WTC11 (cell line): ENCODE measurements around the gene KATNBL1. TPM values are rescaled to one million over a fixed set of nuclear protein-coding genes. Genes with fewer than 3 reads are reported as not detected.

ENCODE experiments used
- ATAC-seq: fragments of 200-7000 bp; cut with Tn5 transposase; 2 replicates; pipeline ENCODE4 v1.10.0; 2021; ENCODE audit warnings: mild to moderate bottlenecking, moderate library complexity
- CTCF ChIA-PET: fragments of 300-600 bp; sonication (Branson Sonifier 250); formaldehyde crosslinking; loops from one replicate; lab custom pipeline; 2021; ENCODE audit warnings: antibody characterized with exemption; lab: Charles Lee
- POLR2A ChIA-PET: fragments of 350-600 bp; sonication (Branson Sonifier 250); formaldehyde crosslinking; loops from one replicate; lab custom pipeline; 2021; ENCODE audit warnings: antibody characterized with exemption; lab: Charles Lee
- DNase-seq: peaks from one replicate; pipeline ENCODE4 v3.0.0; 2021; ENCODE audit warnings: low spot score
- H3K27ac Mint-ChIP-seq: 2 replicates; pipeline ENCODE4 v1.8.0; 2021; ENCODE audit warnings: mixed read lengths
- H3K27me3 Mint-ChIP-seq: 2 replicates; pipeline ENCODE4 v1.8.0; 2021; ENCODE audit warnings: low read depth, mild to moderate bottlenecking, moderate library complexity, mixed read lengths
- H3K36me3 Mint-ChIP-seq: 2 replicates; pipeline ENCODE4 v1.8.0; 2021; ENCODE audit warnings: mixed read lengths
- H3K4me1 Mint-ChIP-seq: 2 replicates; pipeline ENCODE4 v1.8.0; 2022; ENCODE audit warnings: mixed read lengths
- H3K4me3 Mint-ChIP-seq: 2 replicates; pipeline ENCODE4 v1.8.0; 2021; ENCODE audit warnings: mild to moderate bottlenecking, moderate library complexity, mixed read lengths
- H3K9me3 Mint-ChIP-seq: 2 replicates; pipeline ENCODE4 v1.8.0; 2021; ENCODE audit warnings: mixed read lengths
- CBFB ChIP-seq: sonication (generic); formaldehyde crosslinking; IDR thresholded peaks from 2 replicates; pipeline ENCODE4 v1.8.1; 2022; ENCODE audit warnings: mild to moderate bottlenecking, low read depth, missing genetic modification reagents
- EMX1 ChIP-seq: fragments of 250-450 bp; sonication (Bioruptor Pico); IDR thresholded peaks from 2 replicates; pipeline ENCODE4 v1.8.0; 2021; ENCODE audit warnings: mild to moderate bottlenecking
- FOXK1 ChIP-seq: sonication (generic); formaldehyde crosslinking; IDR thresholded peaks from 2 replicates; pipeline ENCODE4 v1.8.0; 2022; ENCODE audit warnings: mild to moderate bottlenecking, moderate library complexity, missing genetic modification reagents
- FOXP1 ChIP-seq: sonication (generic); formaldehyde crosslinking; IDR thresholded peaks from 2 replicates; pipeline ENCODE4 v1.8.0; 2022; ENCODE audit warnings: missing genetic modification reagents, mild to moderate bottlenecking, moderate library complexity, borderline replicate concordance
- GTF2I ChIP-seq: fragments of 250-450 bp; sonication (Bioruptor Pico); conservative IDR thresholded peaks from 2 replicates; pipeline ENCODE4 v1.4.0; 2021; ENCODE audit warnings: mild to moderate bottlenecking
- NR2C2 ChIP-seq: sonication (generic); formaldehyde crosslinking; IDR thresholded peaks from 2 replicates; pipeline ENCODE4 v1.8.0; 2022; ENCODE audit warnings: mild to moderate bottlenecking, missing genetic modification reagents
- RELA ChIP-seq: sonication (generic); formaldehyde crosslinking; IDR thresholded peaks from 2 replicates; pipeline ENCODE4 v1.8.1; 2022; ENCODE audit warnings: missing genetic modification reagents, mild to moderate bottlenecking, borderline replicate concordance
- RORB ChIP-seq: fragments of 250-450 bp; sonication (Bioruptor Pico); IDR thresholded peaks from 2 replicates; pipeline ENCODE4 v1.9.0; 2021; ENCODE audit warnings: mild to moderate bottlenecking
- SMAD3 ChIP-seq: sonication (generic); formaldehyde crosslinking; IDR thresholded peaks from 2 replicates; pipeline ENCODE4 v1.8.0; 2022; ENCODE audit warnings: missing genetic modification reagents, mild to moderate bottlenecking, borderline replicate concordance
- TCF7 ChIP-seq: sonication (generic); formaldehyde crosslinking; IDR thresholded peaks from 2 replicates; pipeline ENCODE4 v1.8.0; 2022; ENCODE audit warnings: mild to moderate bottlenecking, low read depth, missing genetic modification reagents, moderate library complexity
- TEAD1 ChIP-seq: sonication (generic); formaldehyde crosslinking; IDR thresholded peaks from 2 replicates; pipeline ENCODE4 v1.8.0; 2022; ENCODE audit warnings: mild to moderate bottlenecking, missing genetic modification reagents
- ZBTB43 ChIP-seq: sonication (generic); formaldehyde crosslinking; IDR thresholded peaks from 2 replicates; pipeline ENCODE4 v1.8.1; 2023; ENCODE audit warnings: mild to moderate bottlenecking, missing genetic modification reagents
- ZMAT4 ChIP-seq: fragments of 250-450 bp; sonication (Bioruptor Pico); IDR thresholded peaks from 2 replicates; pipeline ENCODE4 v1.9.0; 2021; ENCODE audit warnings: mild to moderate bottlenecking
- ZNF263 ChIP-seq: sonication (generic); formaldehyde crosslinking; IDR thresholded peaks from 2 replicates; pipeline ENCODE4 v1.8.1; 2022; ENCODE audit warnings: low read depth, mild to moderate bottlenecking, moderate library complexity, missing genetic modification reagents
- ZNF416 ChIP-seq: fragments of 250-450 bp; sonication (Bioruptor Pico); IDR thresholded peaks from 2 replicates; pipeline ENCODE4 v1.9.0; 2021; ENCODE audit warnings: mild to moderate bottlenecking, inconsistent platforms
- ZNF423 ChIP-seq: fragments of 250-450 bp; sonication (Bioruptor Pico); IDR thresholded peaks from 2 replicates; pipeline ENCODE4 v2.1.2; 2022; ENCODE audit warnings: mild to moderate bottlenecking, moderate library complexity
- total RNA-seq: library from RNA; stranded (reverse); gene quantifications from 3 replicates; pipeline ENCODE4 v1.2.3, GENCODE V29; 2021
- TF ChIP-seq, protein P1 (sequence below): sonication (generic); formaldehyde crosslinking; IDR thresholded peaks from 2 replicates; pipeline ENCODE4 v1.8.0; 2022; ENCODE audit warnings: mild to moderate bottlenecking, missing genetic modification reagents
- TF ChIP-seq, protein P2 (sequence below): sonication (generic); formaldehyde crosslinking; IDR thresholded peaks from 2 replicates; pipeline ENCODE4 v1.8.1; 2023; ENCODE audit warnings: mild to moderate bottlenecking, missing genetic modification reagents

KATNBL1 gene
- total RNA-seq, 1 experiment from 2014 or later = 45.8 TPM

- ChIA-PET CTCF (no interaction called here), POLR2A (no interaction called here)
- ATAC-seq (no peak), DNase-seq (no peak)
- Mint-ChIP-seq H3K27me3 (no peaks in the 10 kb centered on the region), H3K27ac (no peak overlapping the region), H3K36me3 (peaks cover 3% of the 10 kb centered on the region; the same call in 1 of the 2 replicates), H3K4me1 (no peaks in the 10 kb centered on the region), H3K9me3 (no peaks in the 10 kb centered on the region), H3K4me3 (no peak overlapping the region)
- TF ChIP-seq GTF2I (CRISPR knock-in tag) (no peak), ZNF416 (CRISPR knock-in tag) (no peak), TEAD1 (CRISPR knock-in tag) (no peak), SMAD3 (CRISPR knock-in tag) (no peak), ZNF263 (no peak), TCF7 (CRISPR knock-in tag) (no peak), ZBTB43 (CRISPR knock-in tag) (no peak), NR2C2 (CRISPR knock-in tag) (no peak), FOXK1 (CRISPR knock-in tag) (no peak)
- TF ChIP-seq, protein P1, sequence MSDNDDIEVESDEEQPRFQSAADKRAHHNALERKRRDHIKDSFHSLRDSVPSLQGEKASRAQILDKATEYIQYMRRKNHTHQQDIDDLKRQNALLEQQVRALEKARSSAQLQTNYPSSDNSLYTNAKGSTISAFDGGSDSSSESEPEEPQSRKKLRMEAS (CRISPR knock-in tag) = no peak
- TF ChIP-seq, protein P2, sequence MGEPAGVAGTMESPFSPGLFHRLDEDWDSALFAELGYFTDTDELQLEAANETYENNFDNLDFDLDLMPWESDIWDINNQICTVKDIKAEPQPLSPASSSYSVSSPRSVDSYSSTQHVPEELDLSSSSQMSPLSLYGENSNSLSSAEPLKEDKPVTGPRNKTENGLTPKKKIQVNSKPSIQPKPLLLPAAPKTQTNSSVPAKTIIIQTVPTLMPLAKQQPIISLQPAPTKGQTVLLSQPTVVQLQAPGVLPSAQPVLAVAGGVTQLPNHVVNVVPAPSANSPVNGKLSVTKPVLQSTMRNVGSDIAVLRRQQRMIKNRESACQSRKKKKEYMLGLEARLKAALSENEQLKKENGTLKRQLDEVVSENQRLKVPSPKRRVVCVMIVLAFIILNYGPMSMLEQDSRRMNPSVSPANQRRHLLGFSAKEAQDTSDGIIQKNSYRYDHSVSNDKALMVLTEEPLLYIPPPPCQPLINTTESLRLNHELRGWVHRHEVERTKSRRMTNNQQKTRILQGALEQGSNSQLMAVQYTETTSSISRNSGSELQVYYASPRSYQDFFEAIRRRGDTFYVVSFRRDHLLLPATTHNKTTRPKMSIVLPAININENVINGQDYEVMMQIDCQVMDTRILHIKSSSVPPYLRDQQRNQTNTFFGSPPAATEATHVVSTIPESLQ (CRISPR knock-in tag) = no peak
These were observed 38.3 kb upstream of the KATNBL1 start for GRCh38 chr15:34248190-34248589.

- POLR2A ChIA-PET = no interaction called here
- peak overlapping the region; percentile 73; the same call in 1 of the 2 replicates for H3K27ac Mint-ChIP-seq
- H3K27me3 Mint-ChIP-seq = no peaks in the 10 kb centered on the region
- DNase-seq (no peak), ATAC-seq (no peak)
- TF ChIP-seq EMX1 (CRISPR knock-in tag) (no peak), ZNF263 (no peak), ZBTB43 (CRISPR knock-in tag) (no peak), RELA (CRISPR knock-in tag) (no peak), FOXP1 (CRISPR knock-in tag) (no peak), RORB (no peak), ZNF423 (CRISPR knock-in tag) (no peak), ZMAT4 (CRISPR knock-in tag) (no peak), CBFB (CRISPR knock-in tag) (no peak)
- TF ChIP-seq, protein P1 (CRISPR knock-in tag) = no peak
- H3K4me3 Mint-ChIP-seq = no peak overlapping the region
- no peaks in the 10 kb centered on the region for H3K9me3 Mint-ChIP-seq
- CTCF ChIA-PET = interaction anchor here (1.0 to 1.2 kb wide), 2 partner anchors 112 to 137 kb away, joined by 3 read pairs; no protein-coding TSS in a partner anchor
- no peaks in the 10 kb centered on the region for H3K4me1 Mint-ChIP-seq
- no peaks in the 10 kb centered on the region for H3K36me3 Mint-ChIP-seq
These were observed 36.5 kb upstream of the KATNBL1 start for GRCh38 chr15:34246276-34246976.
